ENCODE measurements around the gene BIRC6.

The BIRC6 gene

DNA sequence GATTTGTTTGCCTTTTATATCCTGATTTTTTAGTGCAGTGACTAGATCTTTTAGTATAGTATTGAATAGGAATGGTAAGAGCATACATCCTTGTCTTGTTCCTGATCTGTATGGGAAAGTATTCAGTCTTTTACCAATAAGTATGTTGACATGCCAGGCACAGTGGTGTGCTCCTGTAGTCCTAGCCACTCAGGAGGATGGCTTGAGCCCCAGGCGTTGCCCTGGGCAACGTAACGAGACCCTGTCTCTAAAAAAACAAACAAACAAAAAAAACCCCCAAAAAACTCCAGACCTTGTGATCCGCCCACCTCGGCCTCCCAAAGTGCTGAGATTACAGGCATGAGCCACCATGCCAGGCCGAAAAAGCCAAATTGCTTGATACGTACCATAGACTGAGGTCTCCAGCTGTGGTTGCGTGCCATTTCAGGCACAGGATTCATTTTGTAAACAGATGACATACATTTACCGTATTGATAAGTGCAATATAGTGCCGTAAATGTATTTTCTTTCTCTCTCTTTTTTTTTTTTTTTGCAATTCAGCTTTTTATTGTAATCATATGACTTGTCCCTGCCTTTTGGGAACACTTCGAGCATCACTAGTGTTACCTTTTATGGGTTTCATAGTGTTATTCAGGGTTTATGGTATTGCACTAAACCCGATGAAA lies 18.5 kb downstream of the BIRC6 start:
- Histone ChIP-seq H3K27ac (ENCODE audit: low read depth, low read length, poor library complexity, severe bottlenecking) (no peak overlapping the region), H3K4me2 (ENCODE audit: low read length) (no peak overlapping the region), H3K9me2 (ENCODE audit: low read depth, low read length) (no peaks in the 10 kb centered on the region), H3K4me3 (ENCODE audit: low read depth, low read length, poor library complexity, severe bottlenecking) (no peak overlapping the region), H3K4me1 (ENCODE audit: insufficient read depth, low read length, severe bottlenecking) (no peaks in the 10 kb centered on the region), H3K9ac (ENCODE audit: low read length) (no peak overlapping the region), H3K9me3 (ENCODE audit: low read length) (no peaks in the 10 kb centered on the region), H3K79me2 (ENCODE audit: insufficient read depth, low read length) (peaks cover 95% of the 10 kb centered on the region), H3K27me3 (ENCODE audit: insufficient read depth, low read length) (no peaks in the 10 kb centered on the region), H3F3A (ENCODE audit: insufficient read depth, low read length) (no peaks in the 10 kb centered on the region), H2AFZ (ENCODE audit: low read length) (no peak overlapping the region), H3K36me3 (ENCODE audit: insufficient read depth, low read length) (peaks cover 34% of the 10 kb centered on the region), H4K20me1 (ENCODE audit: insufficient read depth, low read length) (no peaks in the 10 kb centered on the region)
- TF ChIP-seq EZH2 (IDR thresholded peaks at IDR 0.05; ENCODE audit: borderline replicate concordance, low read length): no peak
- TF ChIP-seq, protein P1, sequence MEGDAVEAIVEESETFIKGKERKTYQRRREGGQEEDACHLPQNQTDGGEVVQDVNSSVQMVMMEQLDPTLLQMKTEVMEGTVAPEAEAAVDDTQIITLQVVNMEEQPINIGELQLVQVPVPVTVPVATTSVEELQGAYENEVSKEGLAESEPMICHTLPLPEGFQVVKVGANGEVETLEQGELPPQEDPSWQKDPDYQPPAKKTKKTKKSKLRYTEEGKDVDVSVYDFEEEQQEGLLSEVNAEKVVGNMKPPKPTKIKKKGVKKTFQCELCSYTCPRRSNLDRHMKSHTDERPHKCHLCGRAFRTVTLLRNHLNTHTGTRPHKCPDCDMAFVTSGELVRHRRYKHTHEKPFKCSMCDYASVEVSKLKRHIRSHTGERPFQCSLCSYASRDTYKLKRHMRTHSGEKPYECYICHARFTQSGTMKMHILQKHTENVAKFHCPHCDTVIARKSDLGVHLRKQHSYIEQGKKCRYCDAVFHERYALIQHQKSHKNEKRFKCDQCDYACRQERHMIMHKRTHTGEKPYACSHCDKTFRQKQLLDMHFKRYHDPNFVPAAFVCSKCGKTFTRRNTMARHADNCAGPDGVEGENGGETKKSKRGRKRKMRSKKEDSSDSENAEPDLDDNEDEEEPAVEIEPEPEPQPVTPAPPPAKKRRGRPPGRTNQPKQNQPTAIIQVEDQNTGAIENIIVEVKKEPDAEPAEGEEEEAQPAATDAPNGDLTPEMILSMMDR (IDR thresholded peaks at IDR 0.05; ENCODE audit: low read length): no peak

DNA sequence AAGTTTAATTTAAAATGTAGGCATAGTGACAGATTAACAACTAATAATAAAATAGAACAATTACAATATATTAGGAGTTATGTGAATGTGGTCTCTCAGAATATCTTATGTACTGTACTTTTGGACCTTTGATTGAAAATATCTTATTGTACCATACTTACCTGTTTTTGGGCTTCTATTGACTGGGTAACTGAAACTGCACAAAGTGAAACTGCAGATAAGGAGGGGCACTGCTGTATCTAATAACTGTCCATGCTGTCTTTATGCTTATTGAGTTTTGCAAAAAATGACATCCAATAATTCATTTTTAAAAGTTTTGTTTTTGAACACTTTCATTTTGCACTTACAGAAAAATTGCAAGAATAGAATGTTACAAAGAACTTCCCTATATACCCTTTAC lies 19.9 kb downstream of the BIRC6 start:
- no peak overlapping the region for H2AFZ ChIP-seq (ENCODE audit: low read length)
- H3K9ac ChIP-seq (ENCODE audit: low read length): no peak overlapping the region
- no peaks in the 10 kb centered on the region for H3K9me3 ChIP-seq (ENCODE audit: low read length)
- H3K27me3 ChIP-seq (ENCODE audit: insufficient read depth, low read length): no peaks in the 10 kb centered on the region
- H4K20me1 ChIP-seq (ENCODE audit: insufficient read depth, low read length): no peaks in the 10 kb centered on the region
- H3K4me3 ChIP-seq (ENCODE audit: low read depth, low read length, poor library complexity, severe bottlenecking): no peak overlapping the region
- no peak overlapping the region for H3K27ac ChIP-seq (ENCODE audit: low read depth, low read length, poor library complexity, severe bottlenecking)
- H3K4me2 ChIP-seq (ENCODE audit: low read length): no peak overlapping the region
- no peak for TF ChIP-seq EZH2 (IDR thresholded peaks at IDR 0.05; ENCODE audit: borderline replicate concordance, low read length)
- TF ChIP-seq, protein P1 (IDR thresholded peaks at IDR 0.05; ENCODE audit: low read length): no peak
- no peaks in the 10 kb centered on the region for H3F3A ChIP-seq (ENCODE audit: insufficient read depth, low read length)
- peaks cover 48% of the 10 kb centered on the region for H3K36me3 ChIP-seq (ENCODE audit: insufficient read depth, low read length)
- peaks cover 81% of the 10 kb centered on the region for H3K79me2 ChIP-seq (ENCODE audit: insufficient read depth, low read length)
- no peaks in the 10 kb centered on the region for H3K9me2 ChIP-seq (ENCODE audit: low read depth, low read length)
- H3K4me1 ChIP-seq (ENCODE audit: insufficient read depth, low read length, severe bottlenecking): no peaks in the 10 kb centered on the region

DNA sequence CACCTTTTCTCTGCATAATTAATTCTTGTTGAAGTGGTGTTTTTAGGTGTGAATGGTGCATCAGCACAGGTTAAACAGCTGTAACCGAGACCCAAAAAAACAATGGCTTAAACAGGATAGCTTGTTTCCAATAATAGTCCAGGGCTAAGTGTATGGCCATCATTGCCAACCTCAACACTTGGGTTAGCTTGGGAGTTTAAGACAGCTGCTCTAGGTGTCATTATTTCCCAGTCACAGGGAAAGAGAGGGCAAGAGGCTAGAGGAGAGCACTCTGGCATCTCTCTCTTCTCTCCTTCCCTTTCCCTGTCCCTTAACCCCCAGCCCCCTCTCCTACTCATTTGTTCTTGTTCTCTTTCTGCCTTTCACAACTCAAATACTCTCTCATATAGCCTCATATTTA lies 21.1 kb downstream of the BIRC6 start:
- H3K79me2 ChIP-seq (ENCODE audit: insufficient read depth, low read length): peaks cover 69% of the 10 kb centered on the region
- no peak overlapping the region for H3K9ac ChIP-seq (ENCODE audit: low read length)
- H3K4me2 ChIP-seq (ENCODE audit: low read length): no peak overlapping the region
- peaks cover 50% of the 10 kb centered on the region for H3K36me3 ChIP-seq (ENCODE audit: insufficient read depth, low read length)
- no peaks in the 10 kb centered on the region for H4K20me1 ChIP-seq (ENCODE audit: insufficient read depth, low read length)
- no peaks in the 10 kb centered on the region for H3K9me2 ChIP-seq (ENCODE audit: low read depth, low read length)
- H2AFZ ChIP-seq (ENCODE audit: low read length): no peak overlapping the region
- TF ChIP-seq EZH2 (IDR thresholded peaks at IDR 0.05; ENCODE audit: borderline replicate concordance, low read length): no peak
- TF ChIP-seq, protein P1 (IDR thresholded peaks at IDR 0.05; ENCODE audit: low read length): no peak
- H3K9me3 ChIP-seq (ENCODE audit: low read length): no peaks in the 10 kb centered on the region
- H3K27ac ChIP-seq (ENCODE audit: low read depth, low read length, poor library complexity, severe bottlenecking): no peak overlapping the region
- no peaks in the 10 kb centered on the region for H3K4me1 ChIP-seq (ENCODE audit: insufficient read depth, low read length, severe bottlenecking)
- no peaks in the 10 kb centered on the region for H3K27me3 ChIP-seq (ENCODE audit: insufficient read depth, low read length)
- no peak overlapping the region for H3K4me3 ChIP-seq (ENCODE audit: low read depth, low read length, poor library complexity, severe bottlenecking)
- H3F3A ChIP-seq (ENCODE audit: insufficient read depth, low read length): no peaks in the 10 kb centered on the region

Data from OCI-LY1 (cell line).